Germinal center (tissue), 1 donor: Measurements from ENCODE around the gene TIMM21.

ENCODE experiments used
- DNase-seq: peaks from one replicate; pipeline ENCODE4 v3.0.0; 2012; ENCODE audit warnings: mixed read lengths, low spot score

Gene TIMM21

DNA sequence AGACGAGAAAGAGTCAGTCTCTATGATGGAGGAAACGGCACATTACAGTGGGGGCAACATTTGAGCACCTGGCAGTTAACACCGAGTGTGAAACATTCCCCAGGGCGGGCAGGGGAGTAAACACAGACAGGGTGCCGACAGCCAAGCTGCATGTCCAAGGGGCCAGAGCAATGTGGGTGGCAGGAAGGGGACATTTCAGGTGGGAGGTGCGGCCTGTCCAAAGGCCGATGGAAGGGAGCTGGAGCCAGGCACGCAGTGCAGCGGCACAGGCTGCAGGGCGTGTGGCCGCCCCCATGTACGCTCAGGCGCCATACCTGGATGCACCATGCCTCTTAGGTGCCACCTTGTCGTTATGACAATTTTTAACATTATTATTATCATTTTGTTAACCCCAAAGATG, 43.3 kb downstream of the TIMM21 start:
- DNase-seq, result no peak

GRCh38 chr18:74194691-74195090, 46.4 kb downstream of the TIMM21 start:
- DNase-seq, result no peak

GRCh38 chr18:74196220-74197119, 48.1 kb downstream of the TIMM21 start:
- peak; percentile 84 for DNase-seq

DNA sequence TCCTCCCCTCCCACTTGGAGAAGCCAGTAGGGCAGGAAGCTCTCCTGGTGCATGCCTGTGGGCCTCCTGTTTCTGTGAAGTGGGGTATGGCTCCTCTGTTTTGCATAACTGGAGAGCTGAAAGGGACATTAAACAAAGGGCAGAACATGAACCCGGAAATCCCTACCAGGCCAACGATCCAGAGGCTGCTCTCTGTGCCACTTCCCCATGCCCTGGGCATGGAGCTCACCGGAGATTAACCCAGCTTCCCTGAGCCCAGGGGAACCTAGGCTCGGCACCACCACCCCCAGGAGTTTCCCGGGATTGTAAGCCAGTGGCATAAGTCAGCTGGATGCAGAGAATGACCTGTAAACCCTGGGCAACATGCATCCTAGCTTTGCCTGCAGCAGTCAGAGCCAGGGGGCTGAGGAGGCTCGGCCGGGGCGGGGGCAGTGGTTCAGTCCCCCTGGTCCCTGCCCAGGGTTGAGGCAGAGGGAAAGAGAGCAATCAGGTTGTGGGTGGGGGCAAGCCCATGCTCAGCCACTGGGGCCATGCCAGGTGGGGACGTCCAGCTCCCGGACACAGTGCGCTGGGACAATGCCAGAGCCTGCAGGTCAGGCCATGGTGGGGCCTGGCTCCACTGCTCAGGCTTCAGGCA, 49.5 kb downstream of the TIMM21 start:
- DNase-seq, result no peak

DNA sequence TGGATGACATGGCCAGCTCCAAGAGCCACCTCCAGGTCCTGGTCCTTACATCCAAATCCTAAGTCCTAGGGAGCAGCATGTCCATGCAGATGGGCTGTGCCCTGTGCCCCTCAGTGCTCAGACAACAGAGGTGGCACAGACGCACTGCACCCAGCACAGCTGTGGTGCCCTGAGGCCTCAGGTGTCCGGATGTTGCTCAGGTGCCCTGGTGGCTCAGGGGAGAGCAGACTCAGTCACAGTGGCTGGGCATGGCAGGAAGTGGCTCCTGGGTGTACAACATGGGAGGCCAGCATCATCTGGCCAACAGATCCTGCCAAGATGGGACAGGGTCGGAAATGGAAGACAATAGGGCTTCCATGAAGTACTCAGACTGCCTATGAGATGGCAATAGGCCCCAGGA, 50.1 kb downstream of the TIMM21 start:
- DNase-seq, result peak; percentile 28

DNA sequence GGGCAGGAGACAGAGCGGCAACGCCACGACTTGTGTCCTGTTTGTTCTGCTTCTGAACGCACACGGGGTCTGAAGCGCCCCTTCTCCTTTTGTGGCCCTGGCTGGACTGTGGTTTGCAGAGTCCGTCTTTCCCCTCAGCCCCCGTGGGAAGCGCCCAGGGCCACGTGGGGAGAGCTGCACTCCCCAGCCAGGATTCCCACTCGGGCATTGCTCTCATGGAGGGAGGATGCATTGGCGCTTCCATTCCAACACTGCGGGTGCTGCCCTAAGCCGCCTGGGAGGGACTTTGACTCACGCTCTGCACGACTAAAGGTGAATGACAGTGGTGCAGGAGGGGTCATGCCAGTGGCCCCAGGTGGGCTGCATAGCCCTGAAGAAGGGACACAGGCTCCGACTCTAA, 52.5 kb downstream of the TIMM21 start:
- no peak for DNase-seq

GRCh38 chr18:74203811-74204210, 55.5 kb downstream of the TIMM21 start:
- no peak for DNase-seq

DNA sequence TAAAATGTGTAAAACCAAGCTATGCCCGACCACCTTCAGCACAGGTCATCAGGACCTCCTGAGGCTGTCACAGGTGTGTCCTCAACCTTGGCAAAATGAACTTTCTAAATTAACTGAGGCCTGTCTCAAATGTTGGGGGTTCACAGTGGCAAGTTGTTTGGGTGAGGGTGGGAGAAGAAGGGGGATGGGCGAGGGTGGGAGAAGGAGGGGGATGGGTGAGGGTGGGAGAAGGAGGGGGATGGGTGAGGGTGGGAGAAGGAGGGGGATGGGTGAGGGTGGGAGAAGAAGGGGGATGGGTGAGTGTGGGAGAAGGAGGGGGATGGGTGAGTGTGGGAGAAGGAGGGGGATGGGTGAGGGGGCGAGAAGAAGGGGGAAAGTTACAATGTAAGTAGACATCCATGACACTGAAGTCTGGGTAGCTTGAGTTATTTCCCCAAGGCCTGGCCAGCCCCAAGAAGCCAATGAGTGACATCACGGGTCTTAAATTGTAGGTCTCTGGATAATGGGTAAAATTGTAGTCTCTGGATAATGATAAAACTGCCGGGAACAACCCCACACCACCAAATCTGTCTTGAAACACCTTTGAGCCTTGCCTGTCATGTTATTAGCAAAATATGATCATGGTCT, 56.3 kb downstream of the TIMM21 start:
- DNase-seq, result no peak
